Nephron progenitor cell (in vitro differentiated cells): ENCODE measurements around the gene HMMR.

ENCODE experiments used
- DNase-seq: peaks from one replicate; pipeline ENCODE4 v3.0.0; 2021
- H3K27ac Mint-ChIP-seq: 2 replicates; pipeline ENCODE4 v1.8.0; 2021; ENCODE audit warnings: mild to moderate bottlenecking, moderate library complexity, mixed read lengths
- H3K27me3 Mint-ChIP-seq: 2 replicates; pipeline ENCODE4 v1.8.0; 2021; ENCODE audit warnings: mild to moderate bottlenecking, low read depth, mixed read lengths; ENCODE audit not compliant: poor library complexity
- H3K36me3 Mint-ChIP-seq: 2 replicates; pipeline ENCODE4 v1.8.0; 2021; ENCODE audit warnings: low read depth, mixed read lengths
- H3K4me1 Mint-ChIP-seq: 2 replicates; pipeline ENCODE4 v1.8.0; 2021; ENCODE audit warnings: mixed read lengths
- H3K4me3 Mint-ChIP-seq: 2 replicates; pipeline ENCODE4 v1.8.0; 2021; ENCODE audit warnings: mild to moderate bottlenecking, moderate library complexity, mixed read lengths
- H3K9me3 Mint-ChIP-seq: 2 replicates; pipeline ENCODE4 v1.8.0; 2021; ENCODE audit warnings: mild to moderate bottlenecking, moderate library complexity, mixed read lengths
- CTCF ChIP-seq: fragments of 200-600 bp; sonication (generic); IDR thresholded peaks from 2 replicates; pipeline ENCODE4 v1.5.0; 2021; ENCODE audit warnings: antibody characterized with exemption

HMMR gene

GRCh38 chr5:163540696-163541095, 80.3 kb downstream of the HMMR start:
- no peak overlapping the region for H3K4me3 Mint-ChIP-seq
- no peaks in the 10 kb centered on the region for H3K4me1 Mint-ChIP-seq
- no peak for TF ChIP-seq CTCF
- H3K27ac Mint-ChIP-seq = no peak overlapping the region
- H3K36me3 Mint-ChIP-seq = no peaks in the 10 kb centered on the region
- no peaks in the 10 kb centered on the region for H3K9me3 Mint-ChIP-seq
- DNase-seq = no peak
- H3K27me3 Mint-ChIP-seq = peaks cover 8% of the 10 kb centered on the region
